Gastroesophageal sphincter (tissue), 3 donors: ENCODE data around the gene MED27.

Experiments
- CTCF ChIP-seq, 4 experiments: fragments of 200-600 bp in 2 of 4; fragments of 450-650 bp in 2 of 4; sonication (generic) in 1 of 4; IDR thresholded peaks; one replicate each; pipeline ENCODE4 v1.5.1; 2017 to 2019; ENCODE audit warnings: antibody characterized with exemption in 4 of 4, mild to moderate bottlenecking in 2 of 4, moderate library complexity in 2 of 4
- EP300 ChIP-seq: sonication (generic); formaldehyde crosslinking; IDR thresholded peaks from one replicate; pipeline ENCODE4 v1.6.1; 2017; ENCODE audit warnings: antibody characterized with exemption, mild to moderate bottlenecking
- POLR2A ChIP-seq, 2 donors: fragments of 450-650 bp; IDR thresholded peaks; one replicate each; pipeline ENCODE4 v1.6.1; 2017; ENCODE audit warnings: antibody characterized with exemption in 2 of 2, mild to moderate bottlenecking in 2 of 2, moderate library complexity in 1 of 2
- POLR2AphosphoS5 ChIP-seq: sonication (generic); formaldehyde crosslinking; IDR thresholded peaks from one replicate; pipeline ENCODE4 v1.6.1; 2017; ENCODE audit warnings: antibody characterized with exemption

GRCh38 chr9:132030626-132031325, 48.9 kb downstream of the MED27 start:
- TF ChIP-seq POLR2A (IDR thresholded peaks at IDR 0.05) (no peak), CTCF (IDR thresholded peaks at IDR 0.05) (no peak), EP300 (no peak), POLR2AphosphoS5 (no peak)
